Neural cell (in vitro differentiated cells): ENCODE results near the gene ZCCHC3. TPM values are rescaled to one million over a fixed set of nuclear protein-coding genes. Genes with fewer than 3 reads are reported as not detected.
"Not testable (repeated sequence)": the region's sequence is repeated elsewhere in the genome, so short reads cannot be mapped to it uniquely, and the experiment has no call there.

ENCODE experiments used
- H2AFZ ChIP-seq: fragments of 200-600, 300-800 bp; sonication (generic), shearing (Covaris generic); 2 replicates; pipeline ENCODE4 v1.6.0; 2014; ENCODE audit warnings: low read depth, mild to moderate bottlenecking, antibody characterized with exemption, low read length, moderate library complexity
- H3F3A ChIP-seq: fragments of 200-600 bp; shearing (Covaris generic); 2 replicates; pipeline ENCODE4 v1.6.1; 2016; ENCODE audit warnings: mild to moderate bottlenecking, moderate library complexity, mixed read lengths, antibody characterized with exemption, low read length; ENCODE audit not compliant: insufficient read depth, poor library complexity, severe bottlenecking
- H3K27ac ChIP-seq: fragments of 200-600, 300-800 bp; sonication (generic), shearing (Covaris generic); 2 replicates; pipeline ENCODE4 v1.5.1; 2014; ENCODE audit warnings: mild to moderate bottlenecking, low read length, moderate library complexity
- H3K27me3 ChIP-seq: fragments of 300-800, 200-600 bp; sonication (generic), shearing (Covaris generic); 2 replicates; pipeline ENCODE4 v1.6.0; 2014; ENCODE audit warnings: mild to moderate bottlenecking, low read depth, low read length, moderate library complexity; ENCODE audit not compliant: insufficient read depth
- H3K36me3 ChIP-seq: fragments of 300-800, 200-600 bp; sonication (generic), shearing (Covaris generic); 2 replicates; pipeline ENCODE4 v1.5.1; 2014; ENCODE audit warnings: mild to moderate bottlenecking, antibody characterized with exemption, low read length, moderate library complexity; ENCODE audit not compliant: insufficient read depth
- H3K4me2 ChIP-seq: fragments of 300-800, 200-600 bp; sonication (generic), shearing (Covaris generic); 2 replicates; pipeline ENCODE4 v1.6.0; 2014; ENCODE audit warnings: mild to moderate bottlenecking, low read length
- H3K4me3 ChIP-seq: fragments of 300-800, 200-600 bp; sonication (generic), shearing (Covaris generic); 2 replicates; pipeline ENCODE4 v1.5.1; 2014; ENCODE audit warnings: mild to moderate bottlenecking, low read length, moderate library complexity
- H3K79me2 ChIP-seq: fragments of 200-600 bp; shearing (Covaris generic); replicated peaks from 2 replicates; pipeline ENCODE4 v1.6.0; 2014; ENCODE audit warnings: mild to moderate bottlenecking, low read length, moderate library complexity; ENCODE audit not compliant: insufficient read depth
- H3K9ac ChIP-seq: fragments of 300-800, 200-600 bp; sonication (generic), shearing (Covaris generic); 2 replicates; pipeline ENCODE4 v1.6.1; 2016; ENCODE audit warnings: mild to moderate bottlenecking, low read length, mixed read lengths
- H3K9me2 ChIP-seq: fragments of 200-600 bp; shearing (Covaris generic); 2 replicates; pipeline ENCODE4 v1.6.1; 2016; ENCODE audit warnings: mild to moderate bottlenecking, low read length, mixed read lengths; ENCODE audit not compliant: insufficient read depth
- H3K9me3 ChIP-seq: fragments of 200-600, 300-800 bp; sonication (generic), shearing (Covaris generic); 2 replicates; pipeline ENCODE4 v1.6.1; 2016; ENCODE audit warnings: mild to moderate bottlenecking, mixed run types, low read length, moderate library complexity, mixed read lengths
- H4K20me1 ChIP-seq: fragments of 200-600 bp; shearing (Covaris generic); 2 replicates; pipeline ENCODE4 v1.6.1; 2016; ENCODE audit warnings: mild to moderate bottlenecking, mixed run types; ENCODE audit not compliant: insufficient read depth
- EP300 ChIP-seq: fragments of 450-650 bp; conservative IDR thresholded peaks from 2 replicates; pipeline ENCODE4 v1.6.1; 2014; ENCODE audit warnings: antibody characterized with exemption, mild to moderate bottlenecking, moderate library complexity; ENCODE audit not compliant: poor library complexity, severe bottlenecking
- EZH2 ChIP-seq: fragments of 200-600, 300-800 bp; shearing (Covaris generic), sonication (generic); IDR thresholded peaks from 2 replicates; pipeline ENCODE4 v1.6.1; 2014; ENCODE audit warnings: antibody characterized with exemption, low read length, borderline replicate concordance, mild to moderate bottlenecking; ENCODE audit not compliant: insufficient read depth, poor library complexity, severe bottlenecking
- MXI1 ChIP-seq: fragments of 450-650 bp; conservative IDR thresholded peaks from 2 replicates; pipeline ENCODE4 v1.6.1; 2014; ENCODE audit warnings: antibody characterized with exemption, mild to moderate bottlenecking; ENCODE audit not compliant: poor library complexity, severe bottlenecking
- POLR2AphosphoS5 ChIP-seq: IDR thresholded peaks from 2 replicates; pipeline ENCODE4 v1.6.1; 2012
- RAD21 ChIP-seq: fragments of 450-650 bp; conservative IDR thresholded peaks from 2 replicates; pipeline ENCODE4 v1.6.1; 2014; ENCODE audit warnings: antibody characterized with exemption, mild to moderate bottlenecking, moderate library complexity
- SMC3 ChIP-seq: fragments of 450-650 bp; conservative IDR thresholded peaks from 2 replicates; pipeline ENCODE4 v1.6.1; 2014; ENCODE audit warnings: antibody characterized with exemption, mild to moderate bottlenecking, moderate library complexity; ENCODE audit not compliant: poor library complexity
- TAF1 ChIP-seq: IDR thresholded peaks from 2 replicates; pipeline ENCODE4 v1.6.1; 2012; ENCODE audit warnings: low read depth
- polyA plus RNA-seq: library from polyadenylated mRNA; depleted of rRNA; stranded (reverse); fragments of >200 nt; gene quantifications from 2 replicates; pipeline ENCODE4 v1.2.3, GENCODE V29; 2014
- TF ChIP-seq, protein P1 (sequence below): IDR thresholded peaks from 2 replicates; pipeline ENCODE4 v1.6.1; 2012; ENCODE audit warnings: borderline replicate concordance
- TF ChIP-seq, protein P2 (sequence below): fragments of 450-650 bp; IDR thresholded peaks from 2 replicates; pipeline ENCODE4 v1.5.1; 2014; ENCODE audit warnings: antibody characterized with exemption, mild to moderate bottlenecking, moderate library complexity; ENCODE audit not compliant: poor library complexity, severe bottlenecking

The ZCCHC3 gene
- polyA plus RNA-seq, 1 donor from 2014 or later, result 15.5 TPM

DNA sequence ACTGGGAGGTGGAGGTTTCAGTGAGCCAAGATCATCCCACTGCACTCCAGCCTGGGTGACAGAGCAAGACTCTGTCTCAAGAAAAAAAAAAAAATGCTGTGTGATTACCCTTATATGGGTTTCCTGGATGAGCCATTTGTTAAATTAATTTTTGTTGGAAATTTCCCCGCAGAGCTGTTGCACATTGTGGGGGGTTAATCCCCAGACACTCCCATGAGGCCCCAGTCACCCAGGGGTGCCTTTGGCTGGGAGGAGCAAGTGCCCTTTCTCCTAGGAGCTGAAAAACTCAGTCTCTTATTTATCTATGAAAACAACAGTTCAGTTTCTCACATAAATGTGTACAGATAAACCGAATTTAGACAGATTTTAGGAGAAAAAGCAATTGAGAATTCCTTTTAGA is 44.6 kb upstream of the ZCCHC3 start:
- no peaks in the 10 kb centered on the region for H3F3A ChIP-seq
- H3K79me2 ChIP-seq, result no peaks in the 10 kb centered on the region
- TF ChIP-seq POLR2AphosphoS5 (no peak), TAF1 (no peak), SMC3 (no peak), MXI1 (no peak), RAD21 (no peak), EZH2 (no peak), EP300 (no peak)
- TF ChIP-seq, protein P1, sequence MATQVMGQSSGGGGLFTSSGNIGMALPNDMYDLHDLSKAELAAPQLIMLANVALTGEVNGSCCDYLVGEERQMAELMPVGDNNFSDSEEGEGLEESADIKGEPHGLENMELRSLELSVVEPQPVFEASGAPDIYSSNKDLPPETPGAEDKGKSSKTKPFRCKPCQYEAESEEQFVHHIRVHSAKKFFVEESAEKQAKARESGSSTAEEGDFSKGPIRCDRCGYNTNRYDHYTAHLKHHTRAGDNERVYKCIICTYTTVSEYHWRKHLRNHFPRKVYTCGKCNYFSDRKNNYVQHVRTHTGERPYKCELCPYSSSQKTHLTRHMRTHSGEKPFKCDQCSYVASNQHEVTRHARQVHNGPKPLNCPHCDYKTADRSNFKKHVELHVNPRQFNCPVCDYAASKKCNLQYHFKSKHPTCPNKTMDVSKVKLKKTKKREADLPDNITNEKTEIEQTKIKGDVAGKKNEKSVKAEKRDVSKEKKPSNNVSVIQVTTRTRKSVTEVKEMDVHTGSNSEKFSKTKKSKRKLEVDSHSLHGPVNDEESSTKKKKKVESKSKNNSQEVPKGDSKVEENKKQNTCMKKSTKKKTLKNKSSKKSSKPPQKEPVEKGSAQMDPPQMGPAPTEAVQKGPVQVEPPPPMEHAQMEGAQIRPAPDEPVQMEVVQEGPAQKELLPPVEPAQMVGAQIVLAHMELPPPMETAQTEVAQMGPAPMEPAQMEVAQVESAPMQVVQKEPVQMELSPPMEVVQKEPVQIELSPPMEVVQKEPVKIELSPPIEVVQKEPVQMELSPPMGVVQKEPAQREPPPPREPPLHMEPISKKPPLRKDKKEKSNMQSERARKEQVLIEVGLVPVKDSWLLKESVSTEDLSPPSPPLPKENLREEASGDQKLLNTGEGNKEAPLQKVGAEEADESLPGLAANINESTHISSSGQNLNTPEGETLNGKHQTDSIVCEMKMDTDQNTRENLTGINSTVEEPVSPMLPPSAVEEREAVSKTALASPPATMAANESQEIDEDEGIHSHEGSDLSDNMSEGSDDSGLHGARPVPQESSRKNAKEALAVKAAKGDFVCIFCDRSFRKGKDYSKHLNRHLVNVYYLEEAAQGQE, result no peak
- TF ChIP-seq, protein P2, sequence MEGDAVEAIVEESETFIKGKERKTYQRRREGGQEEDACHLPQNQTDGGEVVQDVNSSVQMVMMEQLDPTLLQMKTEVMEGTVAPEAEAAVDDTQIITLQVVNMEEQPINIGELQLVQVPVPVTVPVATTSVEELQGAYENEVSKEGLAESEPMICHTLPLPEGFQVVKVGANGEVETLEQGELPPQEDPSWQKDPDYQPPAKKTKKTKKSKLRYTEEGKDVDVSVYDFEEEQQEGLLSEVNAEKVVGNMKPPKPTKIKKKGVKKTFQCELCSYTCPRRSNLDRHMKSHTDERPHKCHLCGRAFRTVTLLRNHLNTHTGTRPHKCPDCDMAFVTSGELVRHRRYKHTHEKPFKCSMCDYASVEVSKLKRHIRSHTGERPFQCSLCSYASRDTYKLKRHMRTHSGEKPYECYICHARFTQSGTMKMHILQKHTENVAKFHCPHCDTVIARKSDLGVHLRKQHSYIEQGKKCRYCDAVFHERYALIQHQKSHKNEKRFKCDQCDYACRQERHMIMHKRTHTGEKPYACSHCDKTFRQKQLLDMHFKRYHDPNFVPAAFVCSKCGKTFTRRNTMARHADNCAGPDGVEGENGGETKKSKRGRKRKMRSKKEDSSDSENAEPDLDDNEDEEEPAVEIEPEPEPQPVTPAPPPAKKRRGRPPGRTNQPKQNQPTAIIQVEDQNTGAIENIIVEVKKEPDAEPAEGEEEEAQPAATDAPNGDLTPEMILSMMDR, result no peak
- no peaks in the 10 kb centered on the region for H3K9me3 ChIP-seq
- H3K9me2 ChIP-seq, result no peaks in the 10 kb centered on the region
- no peak overlapping the region for H2AFZ ChIP-seq
- H3K27ac ChIP-seq, result no peak overlapping the region
- no peaks in the 10 kb centered on the region for H3K36me3 ChIP-seq
- H3K27me3 ChIP-seq, result no peaks in the 10 kb centered on the region
- no peaks in the 10 kb centered on the region for H4K20me1 ChIP-seq
- H3K4me2 ChIP-seq, result no peak overlapping the region
- no peak overlapping the region for H3K9ac ChIP-seq
- H3K4me3 ChIP-seq, result no peak overlapping the region

DNA sequence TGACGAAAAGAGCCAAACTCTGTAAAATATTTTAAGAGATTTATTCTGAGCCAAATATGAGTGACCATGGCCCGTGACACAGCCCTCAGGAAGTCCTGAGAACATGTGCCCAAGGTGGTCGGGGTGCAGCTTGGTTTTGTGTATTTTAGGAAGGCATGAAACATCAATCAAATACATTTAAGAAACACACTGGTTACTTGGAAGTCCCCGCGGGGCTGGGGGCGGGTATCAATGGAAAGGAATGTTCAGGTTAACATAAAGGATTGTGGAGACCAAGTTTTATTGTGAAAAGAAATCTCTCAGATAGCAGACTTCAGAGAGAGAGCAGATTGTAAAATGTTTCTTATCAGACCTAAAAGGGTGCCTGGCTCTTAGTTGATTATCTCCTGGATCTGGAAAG is 43.9 kb upstream of the ZCCHC3 start:
- not testable (repeated sequence) for H3F3A ChIP-seq, H2AFZ ChIP-seq, H3K9me3 ChIP-seq, H3K9ac ChIP-seq, H3K27me3 ChIP-seq, H3K79me2 ChIP-seq, H3K27ac ChIP-seq, H3K36me3 ChIP-seq, H3K9me2 ChIP-seq, H3K4me2 ChIP-seq, H3K4me3 ChIP-seq, H4K20me1 ChIP-seq

DNA sequence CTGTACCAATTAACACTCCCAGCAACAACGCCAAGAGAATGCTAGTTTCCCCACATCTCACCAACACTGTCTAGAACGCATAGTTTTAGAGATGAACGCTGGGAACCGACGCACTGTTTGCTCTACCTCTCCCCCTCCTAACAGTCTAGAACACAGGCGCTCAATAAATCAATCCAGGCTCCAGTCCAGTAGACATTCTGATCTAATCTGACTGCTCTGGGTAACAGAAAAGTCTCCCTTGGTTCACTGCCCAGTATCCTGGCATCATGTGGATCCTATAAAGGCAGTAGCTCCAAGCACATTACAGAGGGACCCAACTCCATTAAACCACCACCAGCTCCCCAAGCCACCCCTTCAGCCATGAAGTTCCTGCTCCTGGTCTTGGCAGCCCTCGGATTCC is 40.0 kb upstream of the ZCCHC3 start, which contains the start of gene DEFB132:
Gene DEFB132, plus strand, starts transcription at position 306 of the 400 bp plus-strand sequence. Its CDS starts 55 bp downstream, at position 361.
- TF ChIP-seq TAF1 (no peak), SMC3 (no peak), MXI1 (no peak), EZH2 (no peak), RAD21 (no peak), POLR2AphosphoS5 (no peak), EP300 (no peak)
- TF ChIP-seq, protein P1, result no peak
- TF ChIP-seq, protein P2, result no peak
- no peaks in the 10 kb centered on the region for H3K9me2 ChIP-seq
- H4K20me1 ChIP-seq, result no peaks in the 10 kb centered on the region
- H3K9me3 ChIP-seq, result no peaks in the 10 kb centered on the region
- no peak within 1 kb of the TSS for H3K27ac ChIP-seq
- no peak within 1 kb of the TSS for H3K4me3 ChIP-seq
- H3K4me2 ChIP-seq, result no peak within 1 kb of the TSS
- H3K79me2 ChIP-seq, result no peaks in the 10 kb centered on the region
- no peaks in the 10 kb centered on the region for H3K36me3 ChIP-seq
- H3K27me3 ChIP-seq, result no peaks in the 10 kb centered on the region
- H3K9ac ChIP-seq, result no peak within 1 kb of the TSS
- H3F3A ChIP-seq, result no peaks in the 10 kb centered on the region
- H2AFZ ChIP-seq, result no peak within 1 kb of the TSS
